Subcutaneous abdominal adipose tissue (tissue), 5 donors: ENCODE data around the gene TFCP2.

Experiments
- H3K27ac ChIP-seq: one replicate; pipeline ENCODE4 v1.7.0; 2013; ENCODE audit warnings: low read depth, mild to moderate bottlenecking, inconsistent platforms, low read length, moderate library complexity
- H3K27me3 ChIP-seq, 5 donors: one replicate each; pipeline ENCODE4 v1.7.0; 2013; ENCODE audit warnings: low read length in 5 of 5, inconsistent platforms in 1 of 5; ENCODE audit not compliant: control insufficient read depth in 5 of 5, insufficient read depth in 4 of 5
- H3K36me3 ChIP-seq, 5 donors: one replicate each; pipeline ENCODE4 v1.7.0; 2013; ENCODE audit warnings: low read length in 5 of 5; ENCODE audit not compliant: control insufficient read depth in 5 of 5, insufficient read depth in 5 of 5
- H3K4me1 ChIP-seq, 5 donors: one replicate each; pipeline ENCODE4 v1.7.0; 2013; ENCODE audit warnings: low read length in 5 of 5, mild to moderate bottlenecking in 3 of 5, moderate library complexity in 1 of 5; ENCODE audit not compliant: control insufficient read depth in 5 of 5, insufficient read depth in 5 of 5
- H3K4me3 ChIP-seq, 5 donors: one replicate each; pipeline ENCODE4 v1.7.0; 2013; ENCODE audit warnings: low read length in 5 of 5, low read depth in 1 of 5
- H3K9ac ChIP-seq, 5 donors: one replicate each; pipeline ENCODE4 v1.7.0; 2013; ENCODE audit warnings: low read length in 5 of 5, mild to moderate bottlenecking in 4 of 5, moderate library complexity in 3 of 5
- H3K9me3 ChIP-seq, 5 donors: one replicate each; pipeline ENCODE4 v1.7.0; 2013; ENCODE audit warnings: low read length in 5 of 5; ENCODE audit not compliant: control insufficient read depth in 5 of 5
- donor health status: healthy.
- donor health status: healthy.
- donor health status: healthy.
- donor health status: healthy.
- donor health status: healthy.

Gene TFCP2

DNA sequence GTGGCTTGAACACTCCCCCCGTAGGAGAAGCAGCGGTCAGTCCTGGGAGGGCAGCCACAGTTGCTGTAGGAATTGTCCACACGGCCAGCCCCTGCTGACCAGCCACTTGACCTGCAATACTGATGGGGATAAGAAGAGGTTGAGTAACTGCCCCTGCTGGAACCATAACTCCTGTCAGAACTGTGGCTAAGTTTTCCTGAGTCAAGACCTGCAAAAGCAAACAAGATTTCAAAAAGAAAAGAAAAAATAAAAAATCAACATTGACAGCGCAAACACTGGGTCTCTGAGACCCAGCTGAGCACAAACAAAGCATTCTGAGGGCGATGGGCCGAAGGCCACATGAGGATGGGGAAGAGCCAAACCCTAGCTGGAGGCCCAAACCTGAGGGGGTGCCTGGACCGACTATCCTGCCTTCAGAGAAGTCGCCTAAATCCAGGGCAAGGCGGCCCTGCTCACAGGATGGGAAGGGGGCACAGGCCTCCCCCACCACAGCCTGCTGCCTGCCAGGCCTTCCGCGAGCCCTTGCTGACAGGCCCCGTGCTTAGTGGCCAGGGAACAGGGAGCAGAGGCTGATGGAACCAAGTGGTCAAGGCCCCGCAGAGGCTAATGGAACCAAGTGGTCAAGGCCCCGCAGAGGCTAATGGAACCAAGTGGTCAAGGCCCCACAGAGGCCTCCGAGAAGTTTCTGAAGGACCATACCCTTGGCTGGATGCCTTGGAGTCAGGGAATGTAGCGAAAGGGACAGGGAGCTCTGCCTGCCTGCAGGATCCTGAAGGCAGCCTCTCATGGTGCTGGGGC lies 25.8 kb upstream of the TFCP2 start:
- Histone ChIP-seq H3K36me3 (peaks cover 0 to 41% (median 18%) of the 10 kb centered on the region in 5 donors), H3K9ac (no peak overlapping the region), H3K27me3 (no peaks in the 10 kb centered on the region)

DNA sequence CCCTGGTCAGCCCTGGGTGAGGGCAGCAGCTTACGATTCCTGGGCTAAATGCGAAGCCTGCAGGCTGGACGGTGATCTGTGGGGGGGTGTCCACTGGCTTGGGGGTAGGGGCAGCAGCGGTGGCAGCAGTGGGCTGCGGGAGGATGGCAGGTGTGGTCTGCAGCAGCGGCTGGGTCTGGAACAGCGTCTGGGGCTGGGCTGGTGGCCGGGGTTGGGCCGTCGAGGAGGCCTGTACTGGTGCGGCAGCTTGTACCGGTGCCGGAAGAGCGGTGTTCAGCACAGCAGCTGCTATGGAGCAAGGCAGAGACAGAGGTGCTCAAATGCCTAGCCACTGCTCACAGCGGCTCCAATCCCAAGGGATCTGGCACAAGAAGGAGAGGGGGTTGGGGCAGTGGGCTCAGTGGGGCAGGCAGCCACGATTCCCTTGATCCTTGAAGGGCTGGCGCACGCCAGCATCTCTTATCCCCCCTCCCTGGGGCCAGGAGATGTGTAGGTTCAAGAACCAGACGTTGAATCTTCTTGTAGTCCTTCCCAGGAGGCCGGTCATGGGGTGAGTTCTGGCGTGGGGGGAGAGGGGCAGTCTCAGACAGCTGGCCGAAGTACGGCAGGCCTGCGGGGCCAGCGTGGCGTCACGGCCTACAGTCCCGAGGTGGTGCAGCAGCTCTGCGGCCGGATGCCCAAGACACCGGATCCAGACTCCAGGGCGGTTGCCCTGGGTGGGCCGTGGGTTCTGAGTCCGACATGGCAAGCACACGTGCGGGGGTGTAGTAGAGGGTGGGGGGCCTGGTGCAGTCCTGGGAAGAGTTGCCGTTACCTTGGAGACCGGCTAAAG lies 25.0 kb upstream of the TFCP2 start:
- no peaks in the 10 kb centered on the region for H3K27me3 ChIP-seq
- no peak overlapping the region for H3K27ac ChIP-seq
- H3K36me3 ChIP-seq, result peaks cover 0 to 34% (median 17%) of the 10 kb centered on the region in 5 donors
- H3K9me3 ChIP-seq, result no peaks in the 10 kb centered on the region
- no peak overlapping the region for H3K4me3 ChIP-seq
- H3K4me1 ChIP-seq, result peaks cover 2 to 23% (median 8%) of the 10 kb centered on the region in 5 donors
- no peak overlapping the region for H3K9ac ChIP-seq

More for the DNA sequence above, 25.8 kb upstream of the TFCP2 start:
- H3K4me3 ChIP-seq, result no peak overlapping the region
- no peak overlapping the region for H3K27ac ChIP-seq
- H3K4me1 ChIP-seq, result peaks cover 2 to 24% (median 8%) of the 10 kb centered on the region in 5 donors
- H3K9me3 ChIP-seq, result no peaks in the 10 kb centered on the region

DNA sequence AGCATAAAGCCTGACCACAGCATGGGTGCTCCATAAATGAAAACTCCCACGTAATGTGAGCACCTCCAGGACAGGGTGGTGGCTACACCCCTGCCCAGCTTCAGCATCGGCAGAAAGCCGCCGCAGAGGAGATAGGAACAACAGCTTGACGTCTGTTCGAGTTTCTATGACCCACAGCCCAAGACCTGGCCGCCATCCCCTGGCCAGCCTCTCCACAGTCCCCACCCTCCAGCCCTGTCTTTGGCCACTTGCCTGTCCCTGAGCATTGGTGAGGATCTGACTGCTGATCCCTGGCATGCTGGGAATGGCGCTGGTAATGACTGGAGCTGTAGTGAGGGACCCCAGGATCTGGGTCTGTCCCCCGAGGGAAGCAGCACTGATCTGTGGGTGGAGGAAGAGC lies 23.6 kb upstream of the TFCP2 start:
- Histone ChIP-seq H3K4me3 (no peak overlapping the region), H3K27me3 (no peaks in the 10 kb centered on the region), H3K36me3 (peaks cover 0 to 39% (median 20%) of the 10 kb centered on the region in 5 donors), H3K9me3 (no peaks in the 10 kb centered on the region), H3K9ac (no peak overlapping the region), H3K27ac (no peak overlapping the region), H3K4me1 (peaks cover 2 to 35% (median 17%) of the 10 kb centered on the region in 5 donors)

DNA sequence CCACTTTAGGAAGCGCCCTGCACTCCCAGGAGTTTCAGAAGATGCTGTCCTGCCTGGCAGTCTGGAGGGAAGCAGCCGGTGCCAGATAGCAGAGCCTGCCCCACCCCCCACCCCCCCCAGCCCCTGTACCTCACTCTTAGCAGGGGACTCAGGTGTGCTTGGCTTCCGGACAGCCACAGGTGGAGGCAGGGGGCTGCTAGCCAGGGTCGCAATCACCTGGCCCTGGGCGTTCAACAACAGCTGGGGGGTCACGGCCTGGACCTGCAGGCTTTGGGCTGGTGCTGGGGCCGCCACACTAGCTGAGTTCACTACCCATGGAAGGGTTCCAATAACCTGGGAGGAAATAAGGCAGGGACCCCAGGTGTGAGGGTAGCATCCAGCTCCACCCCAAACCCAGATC lies 22.9 kb upstream of the TFCP2 start:
- peaks cover 2 to 42% (median 20%) of the 10 kb centered on the region in 5 donors for H3K4me1 ChIP-seq
- H3K4me3 ChIP-seq, result no peak overlapping the region
- no peaks in the 10 kb centered on the region for H3K9me3 ChIP-seq
- no peak overlapping the region for H3K9ac ChIP-seq
- peaks cover 0 to 46% (median 27%) of the 10 kb centered on the region in 5 donors for H3K36me3 ChIP-seq
- no peaks in the 10 kb centered on the region for H3K27me3 ChIP-seq
- no peak overlapping the region for H3K27ac ChIP-seq

DNA sequence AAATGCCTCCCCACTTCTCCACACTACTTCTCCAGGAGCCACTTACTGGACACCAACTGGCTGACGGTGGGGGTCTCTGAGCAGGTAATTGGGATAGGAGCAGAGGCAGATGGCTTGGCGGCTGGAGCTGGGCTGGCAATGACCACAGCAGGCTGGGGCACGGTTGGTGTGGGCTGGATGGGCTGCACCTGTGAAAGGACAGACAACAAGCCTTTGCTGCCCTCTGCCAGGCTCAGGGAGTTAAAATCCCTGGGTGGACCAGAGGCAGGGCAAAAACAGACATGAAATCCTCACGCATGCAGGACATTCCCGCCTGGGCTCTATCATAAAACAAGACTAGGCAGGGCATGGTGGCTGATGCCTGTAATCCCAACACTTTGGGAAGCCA lies 19.3 kb upstream of the TFCP2 start:
- Histone ChIP-seq H3K36me3 (peaks cover 0 to 34% (median 25%) of the 10 kb centered on the region in 5 donors), H3K27me3 (no peaks in the 10 kb centered on the region), H3K9ac (no peak overlapping the region), H3K27ac (no peak overlapping the region), H3K4me1 (peaks cover 0 to 25% (median 14%) of the 10 kb centered on the region in 5 donors), H3K9me3 (no peaks in the 10 kb centered on the region), H3K4me3 (peak overlapping the region in 2 of 5 donors; percentile 5 to 15)

DNA sequence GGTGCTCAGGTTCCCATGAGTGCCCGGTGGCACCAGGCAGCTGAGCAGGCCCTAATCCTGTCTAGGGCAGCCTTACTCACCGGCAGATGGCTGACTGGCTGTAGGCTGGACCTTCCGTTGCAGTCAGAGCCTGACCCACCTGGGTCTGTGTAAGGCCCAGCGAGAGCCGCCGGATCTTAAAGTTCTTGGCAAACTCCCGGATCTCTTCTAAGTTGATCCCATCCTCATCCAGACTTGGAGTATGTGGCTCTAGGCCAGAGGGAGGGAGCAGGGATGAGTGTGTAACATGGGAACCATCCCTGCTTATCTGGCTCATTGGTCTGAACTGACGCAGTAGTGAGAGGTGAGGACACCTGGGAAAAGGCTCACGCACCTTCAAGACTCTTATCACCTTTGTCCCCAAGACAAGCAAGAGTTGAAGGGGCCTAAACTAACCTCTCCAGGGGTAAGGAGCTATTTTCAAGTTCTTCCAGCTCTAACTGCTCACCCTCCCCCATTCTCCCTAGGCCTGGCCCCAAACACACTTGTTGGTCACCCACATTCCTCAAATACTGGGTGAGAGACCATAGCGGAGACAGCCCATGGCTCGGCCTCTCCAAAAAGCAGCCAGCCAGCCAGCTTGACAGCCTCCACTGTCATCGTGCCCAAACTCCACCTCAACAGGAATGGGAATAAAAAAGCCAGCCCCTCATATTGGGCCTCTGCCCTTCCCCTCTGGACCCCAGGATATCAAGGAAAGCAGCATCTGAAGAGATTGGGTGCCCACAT lies 18.8 kb upstream of the TFCP2 start:
- Histone ChIP-seq H3K27me3 (no peaks in the 10 kb centered on the region), H3K27ac (no peak overlapping the region), H3K36me3 (peaks cover 0 to 32% (median 25%) of the 10 kb centered on the region in 5 donors), H3K4me1 (peaks cover 0 to 30% (median 17%) of the 10 kb centered on the region in 5 donors), H3K9me3 (no peaks in the 10 kb centered on the region), H3K9ac (no peak overlapping the region), H3K4me3 (peak overlapping the region in 2 of 5 donors; percentile 5 to 15)

DNA sequence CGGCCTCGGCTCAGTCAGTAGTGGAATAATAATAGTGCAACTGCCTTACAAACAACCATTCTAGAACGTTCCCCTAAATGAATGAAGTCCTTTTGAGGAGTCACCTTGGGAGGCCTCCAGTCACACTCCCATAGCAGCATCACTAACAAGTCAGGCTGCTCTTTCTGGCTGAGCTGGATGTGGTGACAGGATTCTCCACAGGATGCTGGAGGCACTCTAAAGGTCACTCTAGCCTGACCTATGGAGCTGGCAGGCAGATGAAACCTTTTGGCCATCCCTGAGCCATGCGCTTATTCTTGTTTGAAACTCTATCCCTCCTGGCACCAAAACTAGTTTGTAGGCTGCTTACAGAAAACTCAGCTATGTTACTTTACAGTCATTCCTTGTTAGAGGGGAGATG lies 17.9 kb upstream of the TFCP2 start:
- H3K27me3 ChIP-seq, result no peaks in the 10 kb centered on the region
- H3K9ac ChIP-seq, result no peak overlapping the region
- peaks cover 0 to 32% (median 19%) of the 10 kb centered on the region in 5 donors for H3K4me1 ChIP-seq
- H3K9me3 ChIP-seq, result no peaks in the 10 kb centered on the region
- peaks cover 0 to 32% (median 25%) of the 10 kb centered on the region in 5 donors for H3K36me3 ChIP-seq
- no peak overlapping the region for H3K27ac ChIP-seq
- H3K4me3 ChIP-seq, result no peak overlapping the region

DNA sequence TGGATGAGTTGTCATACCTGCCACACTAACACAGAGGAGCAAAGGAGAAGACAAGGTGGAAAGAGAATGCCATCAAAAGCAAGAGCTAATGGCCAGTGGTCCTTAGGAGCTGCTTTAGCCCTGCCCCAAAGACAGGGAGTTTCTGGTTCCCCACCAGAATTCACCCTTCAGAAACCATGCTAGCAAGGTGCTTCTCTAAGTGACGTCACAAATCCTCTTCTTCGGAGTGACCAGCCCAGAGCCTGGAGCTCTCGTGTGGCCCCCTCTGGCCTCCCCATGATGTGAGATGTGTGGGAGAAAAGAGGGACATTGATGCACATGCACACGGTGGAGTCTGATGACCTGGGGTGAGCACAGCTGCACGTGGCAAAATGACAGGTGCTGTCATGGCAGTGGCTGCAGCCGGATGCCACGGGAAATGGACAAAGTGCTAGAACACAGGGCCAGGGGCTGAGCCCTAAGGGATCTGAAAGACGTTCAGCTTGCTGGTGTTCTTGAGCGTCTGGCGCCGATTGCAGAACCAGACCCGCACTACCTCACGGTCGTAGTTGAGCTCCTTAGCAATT lies 16.9 kb upstream of the TFCP2 start:
- H3K36me3 ChIP-seq, result peaks cover 0 to 32% (median 25%) of the 10 kb centered on the region in 5 donors
- peaks cover 0 to 32% (median 19%) of the 10 kb centered on the region in 5 donors for H3K4me1 ChIP-seq
- H3K9ac ChIP-seq, result no peak overlapping the region
- H3K9me3 ChIP-seq, result no peaks in the 10 kb centered on the region
- no peak overlapping the region for H3K4me3 ChIP-seq
- H3K27ac ChIP-seq, result no peak overlapping the region
- no peaks in the 10 kb centered on the region for H3K27me3 ChIP-seq

DNA sequence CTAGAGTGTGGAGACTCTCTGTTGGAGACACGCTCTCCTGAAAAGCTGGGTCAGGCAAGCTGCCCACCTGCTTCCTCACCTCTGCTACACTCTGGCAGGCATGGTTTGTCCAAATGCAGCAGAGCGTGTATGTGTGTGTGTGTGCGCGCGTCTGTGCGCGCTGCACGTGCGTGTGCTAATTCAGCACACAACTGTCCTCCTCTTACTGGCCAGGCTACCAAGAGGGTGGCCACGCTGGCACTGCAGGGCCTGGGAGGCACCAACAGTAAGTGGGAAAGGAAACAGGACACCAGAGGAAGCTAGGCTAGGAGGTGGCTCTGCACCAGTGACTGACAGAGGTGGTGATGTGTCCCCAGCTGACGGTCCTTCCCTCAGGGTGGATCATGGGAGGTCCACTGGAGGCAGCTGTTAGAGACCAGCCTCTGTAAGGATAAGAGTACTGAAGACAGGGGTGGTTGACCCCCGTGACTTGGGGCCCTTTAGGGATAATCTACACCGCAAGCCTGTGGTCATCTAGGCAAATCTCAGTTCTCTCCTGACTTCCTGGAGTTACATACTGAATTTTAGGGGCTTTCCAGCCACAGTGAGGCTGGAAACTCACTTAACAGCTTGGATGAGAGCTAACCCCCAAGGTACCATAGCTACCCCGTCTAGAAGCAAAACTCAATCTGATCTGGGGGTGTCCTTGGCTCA lies 15.6 kb upstream of the TFCP2 start:
- Histone ChIP-seq H3K4me3 (no peak overlapping the region), H3K36me3 (peaks cover 0 to 32% (median 25%) of the 10 kb centered on the region in 5 donors), H3K9ac (no peak overlapping the region), H3K27ac (no peak overlapping the region), H3K9me3 (no peaks in the 10 kb centered on the region), H3K4me1 (peaks cover 0 to 32% (median 19%) of the 10 kb centered on the region in 5 donors), H3K27me3 (no peaks in the 10 kb centered on the region)
